ENCODE measurements around the gene FAM240B.

Gene FAM240B

GRCh38 chr9:38713426-38713825, 6.5 kb downstream of the FAM240B start:
- DNase-seq (ENCODE audit: low read depth), result peak; percentile 26
- no peak overlapping the region for H3K4me3 ChIP-seq (ENCODE audit: low read depth, low read length)
- TF ChIP-seq, protein P1, sequence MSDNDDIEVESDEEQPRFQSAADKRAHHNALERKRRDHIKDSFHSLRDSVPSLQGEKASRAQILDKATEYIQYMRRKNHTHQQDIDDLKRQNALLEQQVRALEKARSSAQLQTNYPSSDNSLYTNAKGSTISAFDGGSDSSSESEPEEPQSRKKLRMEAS (IDR thresholded peaks at IDR 0.05; ENCODE audit: low read depth, low read length), result no peak
- no peak for TF ChIP-seq POLR2A (IDR thresholded peaks at IDR 0.05; ENCODE audit: extremely low read depth, insufficient read length)
- no peak for TF ChIP-seq MYC (IDR thresholded peaks at IDR 0.05; ENCODE audit: low read depth, low read length)
- TF ChIP-seq CTCF (IDR thresholded peaks at IDR 0.05; ENCODE audit: low read depth, low read length), result no peak

DNA sequence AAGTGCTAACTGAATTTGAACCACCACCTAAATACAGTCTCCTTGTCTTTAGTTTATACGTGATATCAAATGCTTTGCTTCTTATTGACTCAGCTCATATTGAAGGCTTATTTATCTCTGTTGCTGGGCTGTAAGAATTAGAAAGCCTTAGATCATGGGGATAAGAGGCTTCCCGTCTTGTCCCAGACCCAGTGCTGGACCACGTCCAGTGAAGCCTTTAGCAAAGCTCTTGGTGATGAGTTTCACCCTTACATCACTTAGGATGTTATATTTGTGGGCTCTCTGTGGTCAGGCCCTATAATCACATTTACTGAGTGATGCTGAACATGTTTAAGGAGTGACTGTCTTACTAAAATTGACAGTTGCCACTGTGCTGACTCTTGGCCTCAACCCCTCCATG, 11.2 kb downstream of the FAM240B start:
- H3K4me3 ChIP-seq (ENCODE audit: low read depth, low read length), result no peak overlapping the region
- DNase-seq (ENCODE audit: low read depth), result no peak
- TF ChIP-seq POLR2A (IDR thresholded peaks at IDR 0.05; ENCODE audit: extremely low read depth, insufficient read length), result no peak
- no peak for TF ChIP-seq MYC (IDR thresholded peaks at IDR 0.05; ENCODE audit: low read depth, low read length)
- TF ChIP-seq, protein P1 (IDR thresholded peaks at IDR 0.05; ENCODE audit: low read depth, low read length), result no peak
- TF ChIP-seq CTCF (IDR thresholded peaks at IDR 0.05; ENCODE audit: low read depth, low read length), result no peak

- peak; percentile 34 for DNase-seq (ENCODE audit: low read depth)
- TF ChIP-seq CTCF (IDR thresholded peaks at IDR 0.05; ENCODE audit: low read depth, low read length) (peak; percentile 44), POLR2A (IDR thresholded peaks at IDR 0.05; ENCODE audit: extremely low read depth, insufficient read length) (no peak)
- no peak overlapping the region for H3K4me3 ChIP-seq (ENCODE audit: low read depth, low read length)
Observed at GRCh38 chr9:38707885-38708637, 11.9 kb downstream of the FAM240B start.

GRCh38 chr9:38706493-38706892, 13.4 kb downstream of the FAM240B start:
- no peak for DNase-seq (ENCODE audit: low read depth)
- H3K4me3 ChIP-seq (ENCODE audit: low read depth, low read length), result no peak overlapping the region
- TF ChIP-seq, protein P1 (IDR thresholded peaks at IDR 0.05; ENCODE audit: low read depth, low read length), result no peak

- H3K4me3 ChIP-seq (ENCODE audit: low read depth, low read length), result no peak overlapping the region
- TF ChIP-seq CTCF (IDR thresholded peaks at IDR 0.05; ENCODE audit: low read depth, low read length), result no peak
- TF ChIP-seq, protein P1 (IDR thresholded peaks at IDR 0.05; ENCODE audit: low read depth, low read length), result no peak
- TF ChIP-seq POLR2A (IDR thresholded peaks at IDR 0.05; ENCODE audit: extremely low read depth, insufficient read length), result no peak
- TF ChIP-seq MYC (IDR thresholded peaks at IDR 0.05; ENCODE audit: low read depth, low read length), result no peak
- no peak for DNase-seq (ENCODE audit: low read depth)
Observed at GRCh38 chr9:38705917-38706316, 14.0 kb downstream of the FAM240B start.

DNA sequence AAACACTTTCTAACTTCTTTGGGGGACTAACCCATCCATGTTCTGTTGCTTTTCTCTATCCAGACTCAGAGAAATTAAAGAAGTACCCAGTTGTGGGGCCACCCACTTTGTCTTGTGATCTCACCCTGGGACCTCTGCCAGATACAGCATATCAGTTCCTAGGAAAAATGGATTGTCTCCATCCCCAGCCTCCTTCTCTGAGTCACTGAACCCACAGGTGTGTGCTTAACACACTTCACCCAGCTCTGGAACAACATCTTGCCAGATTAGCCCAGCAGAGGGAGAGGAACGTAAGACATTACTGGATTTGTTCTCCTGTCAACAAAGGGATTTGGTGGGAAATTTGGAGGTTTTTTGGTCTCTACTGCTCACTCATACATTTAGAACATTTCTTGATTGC, 19.2 kb downstream of the FAM240B start:
- DNase-seq (ENCODE audit: low read depth), result no peak
- TF ChIP-seq, protein P1 (IDR thresholded peaks at IDR 0.05; ENCODE audit: low read depth, low read length), result no peak
- TF ChIP-seq CTCF (IDR thresholded peaks at IDR 0.05; ENCODE audit: low read depth, low read length) (no peak), POLR2A (IDR thresholded peaks at IDR 0.05; ENCODE audit: extremely low read depth, insufficient read length) (no peak), MYC (IDR thresholded peaks at IDR 0.05; ENCODE audit: low read depth, low read length) (no peak)
- H3K4me3 ChIP-seq (ENCODE audit: low read depth, low read length), result no peak overlapping the region
